K562 (cell line): Measurements from ENCODE around the gene NTSR1.

Source experiments
- CTCF ChIP-seq, 3 experiments: IDR thresholded peaks in 2 of 3; conservative IDR thresholded peaks in 1 of 3; 2 replicates each; pipeline ENCODE4 v1.5.1; 2011 to 2012; ENCODE audit warnings: low read length in 3 of 3, mild to moderate bottlenecking in 3 of 3, control low read depth in 2 of 3, improper control_type of control experiment in 1 of 3, inconsistent platforms in 1 of 3, low read depth in 1 of 3, mixed read lengths in 1 of 3, moderate library complexity in 1 of 3; ENCODE audit not compliant: insufficient read depth in 2 of 3
- JUND ChIP-seq, 2 experiments: IDR thresholded peaks; 2 replicates in 1 of 2; 3 replicates in 1 of 2; pipeline ENCODE4 v1.6.1; 2011; ENCODE audit warnings: borderline replicate concordance in 2 of 2, low read depth in 2 of 2, low read length in 2 of 2, improper control_type of control experiment in 1 of 2, missing biosample characterization in 1 of 2, missing genetic modification characterization in 1 of 2, missing genetic modification reagents in 1 of 2
- RAD21 ChIP-seq, 2 experiments: fragments of 250-450 bp in 1 of 2; fragments of 450-650 bp in 1 of 2; sonication (Bioruptor Pico) in 1 of 2; formaldehyde crosslinking in 1 of 2; IDR thresholded peaks in 1 of 2; conservative IDR thresholded peaks in 1 of 2; 2 replicates each; pipeline versions ENCODE4 v1.4.0 to v1.8.0; 2020 to 2022; ENCODE audit warnings: mild to moderate bottlenecking in 2 of 2, moderate library complexity in 1 of 2
- ZNF24 ChIP-seq: fragments of 450-650 bp; IDR thresholded peaks from 2 replicates; pipeline ENCODE4 v1.6.1; 2016
- ZNF830 ChIP-seq: fragments of 250-450 bp; sonication (Bioruptor Pico); IDR thresholded peaks from 2 replicates; pipeline ENCODE4 v1.5.0; 2021; ENCODE audit warnings: mild to moderate bottlenecking

GRCh38 chr20:62788607-62789006 lies 80.0 kb downstream of the NTSR1 start:
- TF ChIP-seq CTCF (IDR thresholded peaks at IDR 0.05 in 2 of 3, conservative IDR thresholded peaks at IDR 0.05 in 1 of 3; ENCODE audit: insufficient read depth in 2 of 3, low read depth in 1 of 3, low read length in 3 of 3) (no peak), ZNF24 (no peak), JUND (IDR thresholded peaks at IDR 0.05; ENCODE audit: borderline replicate concordance, low read depth, low read length) (no peak), JUND (tag; IDR thresholded peaks at IDR 0.05; ENCODE audit: borderline replicate concordance, low read depth, low read length) (no peak), RAD21 (CRISPR knock-in tag; conservative IDR thresholded peaks at IDR 0.05 in 1 of 2, IDR thresholded peaks at IDR 0.05 in 1 of 2) (no peak), ZNF830 (no peak)
